ENCODE data around the gene KIAA1191.

Gene KIAA1191

DNA sequence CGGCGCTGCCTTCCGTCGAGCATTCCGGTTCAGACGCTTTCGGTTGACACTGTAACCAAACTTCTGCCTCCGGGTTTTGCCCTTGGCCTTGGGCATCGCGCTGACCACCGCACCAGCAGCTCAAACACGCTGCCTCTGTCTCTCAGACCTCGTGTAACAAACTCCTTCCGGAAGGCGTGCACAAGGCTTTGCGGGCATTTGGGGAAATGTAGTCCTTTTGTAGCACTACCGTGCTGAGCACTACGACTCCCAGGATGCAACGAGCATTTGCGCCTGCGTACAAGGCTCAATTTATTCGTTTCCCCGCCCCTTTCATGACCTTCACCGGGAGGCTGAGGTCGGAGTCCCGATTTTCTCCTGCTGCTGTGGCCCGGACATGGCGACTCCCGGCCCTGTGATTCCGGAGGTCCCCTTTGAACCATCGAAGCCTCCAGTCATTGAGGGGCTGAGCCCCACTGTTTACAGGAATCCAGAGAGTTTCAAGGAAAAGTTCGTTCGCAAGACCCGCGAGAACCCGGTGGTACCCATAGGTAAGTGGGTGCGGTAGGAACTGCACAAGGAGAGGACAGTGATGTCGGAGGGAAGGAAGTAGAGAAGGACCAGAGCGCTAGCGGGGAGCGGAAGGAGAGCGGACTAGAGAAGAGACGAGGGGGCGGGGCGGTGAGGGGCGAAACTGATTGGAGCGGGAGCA lies 27.0 kb upstream of the KIAA1191 start, which contains the start of the genes HIGD2A and NOP16:
Gene HIGD2A, plus strand, starts transcription at position 308 of the 691 bp plus-strand sequence. Its CDS starts 69 bp downstream, at position 377.
Gene NOP16, minus strand, starts transcription at position 155 of the 691 bp plus-strand sequence. Its CDS starts 59 bp downstream, at position 96.
- H3K4me3 ChIP-seq (replicated peaks; ENCODE audit: low read depth, low read length): peak within 1 kb of the TSS; percentile 84
- DNase-seq (ENCODE audit: low read depth): peak; percentile 99
- TF ChIP-seq, protein P1, sequence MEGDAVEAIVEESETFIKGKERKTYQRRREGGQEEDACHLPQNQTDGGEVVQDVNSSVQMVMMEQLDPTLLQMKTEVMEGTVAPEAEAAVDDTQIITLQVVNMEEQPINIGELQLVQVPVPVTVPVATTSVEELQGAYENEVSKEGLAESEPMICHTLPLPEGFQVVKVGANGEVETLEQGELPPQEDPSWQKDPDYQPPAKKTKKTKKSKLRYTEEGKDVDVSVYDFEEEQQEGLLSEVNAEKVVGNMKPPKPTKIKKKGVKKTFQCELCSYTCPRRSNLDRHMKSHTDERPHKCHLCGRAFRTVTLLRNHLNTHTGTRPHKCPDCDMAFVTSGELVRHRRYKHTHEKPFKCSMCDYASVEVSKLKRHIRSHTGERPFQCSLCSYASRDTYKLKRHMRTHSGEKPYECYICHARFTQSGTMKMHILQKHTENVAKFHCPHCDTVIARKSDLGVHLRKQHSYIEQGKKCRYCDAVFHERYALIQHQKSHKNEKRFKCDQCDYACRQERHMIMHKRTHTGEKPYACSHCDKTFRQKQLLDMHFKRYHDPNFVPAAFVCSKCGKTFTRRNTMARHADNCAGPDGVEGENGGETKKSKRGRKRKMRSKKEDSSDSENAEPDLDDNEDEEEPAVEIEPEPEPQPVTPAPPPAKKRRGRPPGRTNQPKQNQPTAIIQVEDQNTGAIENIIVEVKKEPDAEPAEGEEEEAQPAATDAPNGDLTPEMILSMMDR (IDR thresholded peaks at IDR 0.05; ENCODE audit: low read length, missing control alignments): no peak

GRCh38 chr5:176388003-176388443 lies 26.5 kb upstream of the KIAA1191 start:
- no peak for DNase-seq (ENCODE audit: low read depth)
- TF ChIP-seq, protein P1 (IDR thresholded peaks at IDR 0.05; ENCODE audit: low read length, missing control alignments): no peak

DNA sequence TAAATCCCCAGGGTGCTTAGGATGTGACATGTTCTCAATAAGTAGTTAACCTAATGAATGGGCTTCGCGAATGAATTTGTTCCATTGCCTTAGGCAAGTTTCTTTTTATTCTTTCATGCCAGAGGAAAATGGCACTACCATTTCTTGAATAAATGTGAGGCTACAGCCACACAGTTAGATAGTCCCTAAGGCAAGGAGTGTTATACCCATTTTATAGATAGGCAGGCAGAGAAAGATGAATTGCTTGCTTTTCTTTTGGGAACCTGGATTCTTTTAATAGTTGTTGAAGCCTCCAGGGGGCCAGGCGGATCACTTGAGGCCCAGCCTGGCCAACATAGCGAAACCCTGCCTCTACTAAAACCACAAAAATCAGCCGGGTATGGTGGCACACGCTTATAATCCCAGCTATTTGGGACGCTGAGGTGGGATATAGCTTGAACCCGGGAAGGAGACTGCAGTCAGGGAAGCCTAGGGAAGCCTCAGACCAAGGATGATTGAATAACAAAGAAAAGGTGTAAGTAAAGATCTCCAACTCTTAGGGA lies 25.9 kb upstream of the KIAA1191 start:
- peak overlapping the region; percentile 84 for H3K4me3 ChIP-seq (replicated peaks; ENCODE audit: low read depth, low read length)
- no peak for DNase-seq (ENCODE audit: low read depth)
- TF ChIP-seq, protein P1 (IDR thresholded peaks at IDR 0.05; ENCODE audit: low read length, missing control alignments): no peak

More at GRCh38 chr5:176388003-176388443, 26.5 kb upstream of the KIAA1191 start:
- H3K4me3 ChIP-seq (replicated peaks; ENCODE audit: low read depth, low read length): peak overlapping the region; percentile 84

GRCh38 chr5:176386491-176386890 lies 24.9 kb upstream of the KIAA1191 start:
- TF ChIP-seq, protein P1 (IDR thresholded peaks at IDR 0.05; ENCODE audit: low read length, missing control alignments): no peak
- no peak for DNase-seq (ENCODE audit: low read depth)
- no peak overlapping the region for H3K4me3 ChIP-seq (replicated peaks; ENCODE audit: low read depth, low read length)

GRCh38 chr5:176384991-176385390 lies 23.4 kb upstream of the KIAA1191 start:
- TF ChIP-seq, protein P1 (IDR thresholded peaks at IDR 0.05; ENCODE audit: low read length, missing control alignments): no peak

GRCh38 chr5:176384366-176384930 lies 22.9 kb upstream of the KIAA1191 start:
- no peak for DNase-seq (ENCODE audit: low read depth)
- H3K4me3 ChIP-seq (replicated peaks; ENCODE audit: low read depth, low read length): no peak overlapping the region
- TF ChIP-seq, protein P1 (IDR thresholded peaks at IDR 0.05; ENCODE audit: low read length, missing control alignments): no peak

More at GRCh38 chr5:176384991-176385390, 23.4 kb upstream of the KIAA1191 start:
- H3K4me3 ChIP-seq (replicated peaks; ENCODE audit: low read depth, low read length): no peak overlapping the region
- no peak for DNase-seq (ENCODE audit: low read depth)

Measured in fibroblast of pulmonary artery (primary cell).